IPS DF 6.9 (cell line): ENCODE data around the gene CRYBG3.
"Not testable (repeated sequence)": the region's sequence is repeated elsewhere in the genome, so short reads cannot be mapped to it uniquely, and the experiment has no call there.

Experiments used
- DNase-seq: peaks from one replicate; pipeline ENCODE4 v3.0.0-alpha.2; 2013; ENCODE audit warnings: low read depth, low spot score
- H3K27ac ChIP-seq: one replicate; pipeline ENCODE4 v1.5.1; 2013; ENCODE audit warnings: low read length, control low read depth
- H3K27me3 ChIP-seq: 2 replicates; pipeline ENCODE4 v1.6.1; 2013; ENCODE audit warnings: mild to moderate bottlenecking, low read length; ENCODE audit not compliant: control insufficient read depth, insufficient read depth
- H3K36me3 ChIP-seq: 2 replicates; pipeline ENCODE4 v1.6.1; 2013; ENCODE audit warnings: low read length; ENCODE audit not compliant: control insufficient read depth, insufficient read depth
- H3K4me1 ChIP-seq: 2 replicates; pipeline ENCODE4 v1.6.1; 2013; ENCODE audit warnings: low read length; ENCODE audit not compliant: control insufficient read depth, insufficient read depth
- H3K4me3 ChIP-seq: 2 replicates; pipeline ENCODE4 v1.5.1; 2013; ENCODE audit warnings: mild to moderate bottlenecking, low read length
- H3K9me3 ChIP-seq: 2 replicates; pipeline ENCODE4 v1.6.1; 2013; ENCODE audit warnings: low read length, inconsistent platforms; ENCODE audit not compliant: control insufficient read depth, insufficient read depth
- WGBS: extraction: QIAGEN DNeasy Blood & Tissue Kit; methylation state at CpG from one replicate; pipeline ENCODE4 v1.1.7; 2013; ENCODE audit warnings: mixed read lengths, missing lambda C conversion rate; ENCODE audit not compliant: insufficient read length, insufficient coverage; 5-methylcytosine and 5-hydroxymethylcytosine counted together

CRYBG3 gene

DNA sequence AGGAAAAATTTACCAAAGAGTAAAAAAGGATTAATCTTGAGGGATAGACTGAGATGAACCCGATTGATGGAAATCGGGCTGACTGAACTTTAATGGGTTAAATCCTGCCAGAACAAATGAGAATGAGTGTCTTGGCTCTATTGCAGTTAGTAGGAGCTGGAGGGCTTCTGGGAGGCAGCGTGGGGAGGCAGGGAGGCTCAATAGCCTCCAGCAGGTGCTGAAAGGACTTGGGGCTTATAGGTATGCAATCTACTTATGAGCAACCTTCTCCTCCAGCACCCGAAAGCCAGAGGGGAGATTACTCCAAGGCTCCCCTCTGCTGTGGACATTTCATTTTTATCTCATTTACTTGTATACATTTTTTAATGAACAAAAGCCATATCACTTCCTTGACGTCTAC is 1.0 kb upstream of the CRYBG3 start:
- Histone ChIP-seq H3K27me3 (peaks cover 2% of the 10 kb centered on the region; the same call in 1 of the 2 replicates), H3K36me3 (no peaks in the 10 kb centered on the region), H3K9me3 (no peaks in the 10 kb centered on the region), H3K27ac (no peak overlapping the region), H3K4me1 (0 out of 2 replicates have a peak, but pooled peaks cover 1% of the 10 kb centered on the region), H3K4me3 (no peak overlapping the region; the same call in 1 of the 2 replicates)
- WGBS, result no CpG with 5 or more reads among the region's 5 CpGs
- DNase-seq, result no peak

DNA sequence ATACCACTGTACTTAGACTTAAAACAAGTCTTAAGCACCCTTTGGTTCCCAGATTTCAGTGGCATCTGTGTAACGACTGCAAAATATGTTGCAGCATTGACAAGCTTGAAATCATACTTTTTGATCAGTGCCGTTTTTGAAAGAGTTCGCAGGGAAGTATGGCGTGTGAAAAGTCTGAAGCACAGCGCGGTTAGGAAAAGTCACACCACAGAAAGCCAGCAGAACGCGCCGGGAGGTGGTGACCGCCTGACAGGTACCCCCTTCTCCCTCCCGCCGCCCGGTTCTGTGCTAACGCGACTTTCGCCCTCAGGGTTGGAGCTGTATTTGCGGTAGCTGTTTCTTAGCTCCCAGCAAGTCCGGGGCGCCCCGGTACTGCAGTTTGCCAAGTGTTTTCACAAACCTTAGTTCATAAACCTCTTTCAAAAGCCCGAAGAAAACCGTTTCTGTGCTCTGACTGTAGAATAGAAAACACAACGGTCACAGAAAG is 481 bp upstream of the CRYBG3 start:
- WGBS, result no CpG with 5 or more reads among the region's 23 CpGs
- Histone ChIP-seq H3K4me3 (peak overlapping the region; percentile 68; the same call in 1 of the 2 replicates), H3K9me3 (no peaks in the 10 kb centered on the region), H3K27ac (no peak overlapping the region), H3K4me1 (0 out of 2 replicates have a peak, but pooled peaks cover 1% of the 10 kb centered on the region), H3K36me3 (no peaks in the 10 kb centered on the region), H3K27me3 (peaks cover 2% of the 10 kb centered on the region; the same call in 1 of the 2 replicates)
- DNase-seq, result peak; percentile 5

DNA sequence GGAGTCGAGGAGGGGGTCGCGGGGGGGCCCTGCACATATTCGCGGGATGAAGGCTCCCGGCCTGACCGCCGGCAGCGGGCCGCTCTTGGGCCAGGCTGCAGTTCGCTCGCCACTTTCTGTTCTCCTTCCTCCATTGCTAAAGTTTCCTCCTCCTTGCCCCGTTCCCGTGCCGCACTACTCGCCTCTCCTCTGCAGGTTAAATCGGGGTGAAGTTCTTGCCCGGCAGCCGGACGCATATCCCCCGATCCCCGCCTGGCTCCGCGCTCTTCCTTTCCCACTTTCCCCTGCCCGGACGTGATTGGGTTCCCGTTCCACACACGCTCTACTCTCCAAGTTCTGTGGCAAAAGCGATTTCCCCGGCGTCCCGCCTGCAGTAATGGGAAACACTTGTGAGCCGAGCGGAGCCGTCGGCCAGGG is 556 bp downstream of the CRYBG3 start:
- H3K4me3 ChIP-seq, result peak overlapping the region; percentile 68
- WGBS, result no CpG with 5 or more reads among the region's 36 CpGs
- no peaks in the 10 kb centered on the region for H3K9me3 ChIP-seq
- peak; percentile 13 for DNase-seq
- no peak overlapping the region for H3K27ac ChIP-seq
- no peaks in the 10 kb centered on the region for H3K36me3 ChIP-seq
- peaks cover 2% of the 10 kb centered on the region; the same call in 1 of the 2 replicates for H3K27me3 ChIP-seq
- 0 out of 2 replicates have a peak, but pooled peaks cover 1% of the 10 kb centered on the region for H3K4me1 ChIP-seq

DNA sequence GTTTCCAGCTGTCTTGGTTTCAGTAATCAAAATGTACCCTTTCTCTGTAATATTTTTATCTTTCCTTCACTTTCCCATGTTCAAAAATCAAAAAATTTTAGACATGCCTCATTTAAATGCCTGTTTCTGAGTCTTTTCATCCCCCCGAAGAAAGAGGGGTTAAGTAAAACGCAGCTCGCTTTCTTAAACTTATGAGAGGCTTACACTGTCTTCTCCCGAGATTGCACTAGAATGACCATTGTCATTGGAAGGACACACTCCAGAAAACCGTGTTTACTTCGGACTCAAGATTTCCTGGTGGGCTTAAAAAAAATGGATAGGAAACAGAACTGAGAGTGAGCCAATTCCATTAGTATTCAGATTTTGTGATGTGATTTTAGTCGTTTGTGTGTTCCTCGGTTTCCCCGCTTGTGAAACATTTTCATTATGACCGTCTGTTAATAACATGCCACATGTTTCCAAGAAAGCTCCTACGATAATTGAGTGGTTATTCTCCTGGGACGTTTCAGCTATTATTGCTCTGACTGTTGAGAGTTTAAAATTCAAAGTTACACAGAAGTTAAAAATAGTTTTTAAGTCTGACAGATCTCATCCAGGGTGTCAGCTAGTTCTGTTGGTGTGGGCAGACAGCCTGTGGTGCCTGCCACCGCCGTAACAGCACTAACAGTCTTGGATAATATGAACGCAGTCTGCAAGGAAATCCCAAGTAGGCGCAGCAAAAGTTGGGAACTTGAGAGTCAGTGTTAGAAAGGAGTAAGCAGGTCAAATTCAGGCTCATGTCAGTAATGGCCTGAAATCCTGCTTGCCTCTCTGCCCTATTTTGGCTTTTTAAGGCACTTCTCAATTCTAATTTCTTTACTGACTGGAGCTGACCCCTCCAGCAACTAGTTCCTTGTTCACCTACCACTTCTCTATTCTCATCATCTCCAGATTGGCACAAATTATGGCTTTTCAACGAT is 1.5 kb downstream of the CRYBG3 start:
- no CpG with 5 or more reads among the region's 17 CpGs for WGBS
- DNase-seq, result no peak
- Histone ChIP-seq H3K4me3 (no peak overlapping the region; the same call in 1 of the 2 replicates), H3K36me3 (no peaks in the 10 kb centered on the region), H3K4me1 (0 out of 2 replicates have a peak, but pooled peaks cover 1% of the 10 kb centered on the region), H3K9me3 (no peaks in the 10 kb centered on the region), H3K27me3 (peaks cover 2% of the 10 kb centered on the region; the same call in 1 of the 2 replicates), H3K27ac (no peak overlapping the region)

DNA sequence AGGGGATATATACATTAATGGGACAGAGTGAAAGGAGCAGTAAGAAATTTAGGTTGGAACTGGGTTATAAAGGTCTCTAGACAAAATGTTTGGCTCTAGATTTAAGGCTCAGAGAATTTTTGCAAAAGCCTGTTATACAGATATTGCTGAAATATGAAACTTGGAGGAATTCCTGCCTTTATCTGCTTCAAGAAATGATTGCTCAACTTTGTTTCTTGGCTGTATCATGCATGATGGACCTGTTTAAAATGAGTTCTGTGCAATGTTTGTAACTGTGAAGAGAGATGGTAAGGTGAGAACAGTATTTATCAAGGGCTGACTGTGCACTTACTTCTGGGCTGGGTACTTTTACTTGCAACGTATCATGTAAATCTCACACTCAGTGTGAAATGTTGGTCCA is 3.3 kb downstream of the CRYBG3 start:
- Histone ChIP-seq H3K27ac (no peak overlapping the region), H3K9me3 (no peaks in the 10 kb centered on the region), H3K27me3 (peaks cover 2% of the 10 kb centered on the region; the same call in 1 of the 2 replicates), H3K36me3 (no peaks in the 10 kb centered on the region), H3K4me1 (0 out of 2 replicates have a peak, but pooled peaks cover 1% of the 10 kb centered on the region), H3K4me3 (no peak overlapping the region)
- no CpG with 5 or more reads among the region's 1 CpG for WGBS
- no peak for DNase-seq

DNA sequence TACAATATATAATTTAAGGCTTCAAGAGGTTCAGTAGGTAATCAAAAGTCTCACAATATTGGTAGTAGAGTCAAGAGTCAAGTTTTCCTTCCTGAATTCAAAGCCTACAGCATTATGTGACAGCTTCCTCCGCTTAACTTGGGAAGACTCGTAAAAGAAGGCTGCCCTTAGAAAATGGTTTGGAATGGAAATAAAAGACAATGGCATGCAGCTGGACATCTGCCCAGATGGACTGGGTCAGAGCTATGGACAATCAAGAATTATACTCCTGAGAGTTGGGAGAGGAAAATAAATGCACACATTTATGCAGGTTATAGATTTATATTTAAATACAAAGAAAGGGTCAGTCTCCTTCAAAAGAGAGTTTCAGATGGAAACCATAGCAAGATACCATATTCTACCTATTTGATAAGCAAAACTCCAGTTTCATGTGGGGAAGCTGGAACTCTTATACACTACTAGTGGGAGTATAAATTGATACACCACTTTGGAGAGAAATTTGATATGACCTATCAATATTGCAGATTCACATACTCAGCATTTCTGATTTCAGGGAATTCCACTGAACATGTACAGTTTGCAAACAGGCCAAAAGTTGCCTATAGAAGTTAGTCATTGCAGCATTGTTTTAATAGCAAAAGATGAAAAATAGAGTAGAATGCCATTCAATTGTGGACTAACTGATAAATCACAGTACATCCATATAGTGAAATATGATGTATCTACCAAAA is 6.1 kb downstream of the CRYBG3 start:
- Histone ChIP-seq H3K27me3 (peaks cover 2% of the 10 kb centered on the region; the same call in 1 of the 2 replicates), H3K4me1 (0 out of 2 replicates have a peak, but pooled peaks cover 1% of the 10 kb centered on the region), H3K4me3 (no peak overlapping the region), H3K27ac (no peak overlapping the region), H3K9me3 (no peaks in the 10 kb centered on the region), H3K36me3 (no peaks in the 10 kb centered on the region)
- DNase-seq, result no peak
- WGBS, result no CpG with 5 or more reads among the region's 2 CpGs

DNA sequence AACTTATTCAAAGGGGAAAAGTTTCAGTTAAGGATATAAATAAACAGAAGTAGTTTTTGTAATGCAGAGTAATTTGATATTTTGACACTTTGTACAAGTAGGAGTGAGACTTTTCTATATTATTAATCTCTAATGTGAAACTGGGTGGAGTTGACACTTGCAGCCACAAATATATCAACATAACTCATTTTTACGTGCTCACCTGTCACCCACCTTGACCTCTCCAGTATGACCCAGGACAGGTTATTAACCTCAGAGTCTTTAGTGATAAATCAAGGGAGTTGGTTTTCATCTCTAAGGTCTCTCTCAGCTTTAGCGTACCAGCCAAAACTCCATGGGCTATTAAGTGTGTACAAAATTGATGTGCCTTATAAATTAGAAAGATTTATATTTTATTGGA is 7.4 kb downstream of the CRYBG3 start:
- Histone ChIP-seq H3K9me3 (no peaks in the 10 kb centered on the region), H3K4me3 (no peak overlapping the region), H3K4me1 (no peaks in the 10 kb centered on the region), H3K27ac (no peak overlapping the region), H3K36me3 (no peaks in the 10 kb centered on the region), H3K27me3 (no peaks in the 10 kb centered on the region)
- DNase-seq, result no peak
- no CpG with 5 or more reads among the region's 2 CpGs for WGBS

DNA sequence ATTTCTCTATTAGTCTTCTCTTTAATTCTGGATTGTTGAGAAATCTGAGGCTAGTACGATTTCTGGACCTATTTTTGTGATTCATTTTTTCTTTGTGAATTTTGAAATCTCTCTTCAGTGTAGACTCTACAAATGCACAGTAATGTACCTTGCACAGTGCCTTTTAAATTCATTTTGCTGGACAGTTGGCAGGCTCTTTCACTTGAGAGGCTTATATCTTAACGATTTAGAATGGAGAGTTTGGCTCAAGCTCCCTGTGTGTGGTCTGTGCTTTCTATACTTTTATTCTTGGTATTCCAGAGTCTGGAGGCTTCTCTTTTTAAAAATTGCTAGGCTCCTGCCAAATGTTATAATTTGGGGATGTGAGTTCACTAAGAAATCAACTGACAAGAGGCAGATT is 8.8 kb downstream of the CRYBG3 start:
- Histone ChIP-seq H3K36me3 (no peaks in the 10 kb centered on the region), H3K4me3 (no peak overlapping the region), H3K9me3 (no peaks in the 10 kb centered on the region), H3K27me3 (no peaks in the 10 kb centered on the region), H3K27ac (no peak overlapping the region), H3K4me1 (no peaks in the 10 kb centered on the region)
- WGBS, result no CpG with 5 or more reads among the region's 2 CpGs
- DNase-seq, result no peak

DNA sequence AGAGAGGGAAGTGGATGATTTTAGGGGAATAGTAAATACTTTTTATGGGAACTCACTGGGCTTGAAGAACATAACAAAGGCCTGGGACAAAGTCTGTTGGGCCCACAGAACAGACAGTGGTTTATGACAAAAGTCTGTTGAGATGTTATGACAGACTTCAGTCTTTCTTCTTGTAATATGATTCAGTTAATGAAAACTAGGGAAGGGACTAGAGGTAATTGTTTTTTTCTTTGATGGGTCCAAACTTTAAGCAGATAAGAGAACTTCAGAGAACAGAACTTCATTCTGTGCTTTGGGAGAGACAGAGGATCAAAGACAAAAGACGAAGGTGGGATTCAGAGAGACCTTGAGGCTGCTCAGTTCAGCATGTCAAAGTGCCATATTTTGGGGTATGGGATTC is 9.3 kb downstream of the CRYBG3 start:
- WGBS, result no CpG with 5 or more reads among the region's 1 CpG
- DNase-seq, result no peak
- Histone ChIP-seq H3K27me3 (no peaks in the 10 kb centered on the region), H3K36me3 (no peaks in the 10 kb centered on the region), H3K9me3 (no peaks in the 10 kb centered on the region), H3K27ac (no peak overlapping the region), H3K4me3 (no peak overlapping the region), H3K4me1 (no peaks in the 10 kb centered on the region)

DNA sequence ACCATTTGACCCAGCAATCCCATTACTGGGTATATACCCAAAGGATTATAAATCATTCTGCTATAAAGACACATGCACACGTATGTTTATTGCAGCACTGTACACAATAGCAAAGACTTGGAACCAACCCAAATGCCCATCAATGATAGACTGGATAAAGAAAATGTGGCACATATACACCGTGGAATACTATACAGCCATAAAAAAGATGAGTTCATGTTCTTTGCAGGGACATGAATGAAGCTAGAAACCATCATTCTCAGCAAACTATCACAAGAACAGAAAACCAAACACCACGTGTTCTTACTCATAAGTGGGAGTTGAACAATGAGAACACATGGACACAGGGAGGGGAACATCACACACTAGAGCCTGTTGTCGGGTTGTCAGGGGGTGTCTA is 11.4 kb downstream of the CRYBG3 start:
- not testable (repeated sequence) for DNase-seq, H3K27ac ChIP-seq, H3K4me1 ChIP-seq, H3K4me3 ChIP-seq, H3K27me3 ChIP-seq, H3K9me3 ChIP-seq, H3K36me3 ChIP-seq
- WGBS, result no CpG with 5 or more reads among the region's 4 CpGs
